ENCODE results near the gene SESN1. TPM values are rescaled to one million over a fixed set of nuclear protein-coding genes. Genes with fewer than 3 reads are reported as not detected.

The SESN1 gene
- total RNA-seq, 2 donors from 2014 or later = 26.2 to 63.1 TPM

- Histone ChIP-seq H3K27ac (no peak overlapping the region), H3K4me3 (no peak overlapping the region), H3K36me3 (no peaks in the 10 kb centered on the region), H3K4me1 (ENCODE audit: control insufficient read depth in 1 of 2, low read depth in 2 of 2) (peaks cover 3 to 5% of the 10 kb centered on the region in 2 donors), H3K9me3 (no peaks in the 10 kb centered on the region), H3K27me3 (replicated peaks; ENCODE audit: insufficient read depth) (no peaks in the 10 kb centered on the region)
- no peak for ATAC-seq (ENCODE audit: insufficient number of reproducible peaks, low FRiP score, low read depth)
- DNase-seq (ENCODE audit: low spot score) = no peak
- no peak for TF ChIP-seq CTCF (IDR thresholded peaks at IDR 0.05)
Measured at GRCh38 chr6:109039795-109040194, 54.9 kb downstream of the SESN1 start.

- DNase-seq (ENCODE audit: low spot score) (no peak), ATAC-seq (ENCODE audit: insufficient number of reproducible peaks, low FRiP score, low read depth) (no peak)
- TF ChIP-seq CTCF (IDR thresholded peaks at IDR 0.05) = no peak
- H3K9me3 ChIP-seq = no peaks in the 10 kb centered on the region
- no peak overlapping the region for H3K27ac ChIP-seq
- no peaks in the 10 kb centered on the region for H3K36me3 ChIP-seq
- H3K4me3 ChIP-seq = no peak overlapping the region
- H3K27me3 ChIP-seq (replicated peaks; ENCODE audit: insufficient read depth) = no peaks in the 10 kb centered on the region
- peaks cover 3 to 4% of the 10 kb centered on the region in 2 donors for H3K4me1 ChIP-seq (ENCODE audit: control insufficient read depth in 1 of 2, low read depth in 2 of 2)
Measured at GRCh38 chr6:109038837-109039398, 55.7 kb downstream of the SESN1 start.

GRCh38 chr6:109036574-109037294 is 57.9 kb downstream of the SESN1 start:
- H3K27ac ChIP-seq = no peak overlapping the region
- no peaks in the 10 kb centered on the region for H3K27me3 ChIP-seq (replicated peaks; ENCODE audit: insufficient read depth)
- no peak for ATAC-seq (ENCODE audit: insufficient number of reproducible peaks, low FRiP score, low read depth)
- no peak for DNase-seq (ENCODE audit: low spot score)
- no peaks in the 10 kb centered on the region for H3K36me3 ChIP-seq
- no peak for TF ChIP-seq CTCF (IDR thresholded peaks at IDR 0.05)
- H3K4me1 ChIP-seq (ENCODE audit: control insufficient read depth in 1 of 2, low read depth in 2 of 2) = peaks cover 0 to 3% of the 10 kb centered on the region in 2 donors
- H3K9me3 ChIP-seq = no peaks in the 10 kb centered on the region
- H3K4me3 ChIP-seq = no peak overlapping the region

- Histone ChIP-seq H3K4me3 (no peak overlapping the region), H3K4me1 (ENCODE audit: control insufficient read depth in 1 of 2, low read depth in 2 of 2) (peaks cover 0 to 3% of the 10 kb centered on the region in 2 donors), H3K36me3 (no peaks in the 10 kb centered on the region), H3K27ac (no peak overlapping the region), H3K27me3 (replicated peaks; ENCODE audit: insufficient read depth) (no peaks in the 10 kb centered on the region), H3K9me3 (no peaks in the 10 kb centered on the region)
- ATAC-seq (ENCODE audit: insufficient number of reproducible peaks, low FRiP score, low read depth) (no peak), DNase-seq (ENCODE audit: low spot score) (no peak)
- TF ChIP-seq CTCF (IDR thresholded peaks at IDR 0.05) = no peak
Measured at GRCh38 chr6:109034526-109034925, 60.1 kb downstream of the SESN1 start.

GRCh38 chr6:109033655-109034054 is 61.0 kb downstream of the SESN1 start:
- Histone ChIP-seq H3K9me3 (no peaks in the 10 kb centered on the region), H3K27me3 (replicated peaks; ENCODE audit: insufficient read depth) (no peaks in the 10 kb centered on the region), H3K36me3 (no peaks in the 10 kb centered on the region), H3K4me3 (no peak overlapping the region), H3K27ac (no peak overlapping the region), H3K4me1 (ENCODE audit: control insufficient read depth in 1 of 2, low read depth in 2 of 2) (peaks cover 3% of the 10 kb centered on the region in 2 donors)
- DNase-seq (ENCODE audit: low spot score) (no peak), ATAC-seq (ENCODE audit: insufficient number of reproducible peaks, low FRiP score, low read depth) (no peak)
- TF ChIP-seq CTCF (IDR thresholded peaks at IDR 0.05) = no peak
